Astrocyte (in vitro differentiated cells and primary cell): ENCODE measurements around the gene THOC5. TPM values are rescaled to one million over a fixed set of nuclear protein-coding genes. Genes with fewer than 3 reads are reported as not detected.

Experiments used
- DNase-seq: peaks from one replicate; pipeline ENCODE4 v3.0.0-alpha.2; 2010; ENCODE audit warnings: low read depth
- FAIRE-seq: peaks from 2 replicates; lab custom pipeline; 2011; peaks lifted over from hg19 to GRCh38; lab: Jason Lieb, UNC
- H2AFZ ChIP-seq: 2 replicates; pipeline ENCODE4 v1.6.0; 2012; ENCODE audit warnings: low read depth, low read length, inconsistent platforms
- H3K27ac ChIP-seq: 2 replicates; pipeline ENCODE4 v1.5.1; 2011; ENCODE audit warnings: low read depth, low read length, inconsistent platforms
- H3K27me3 ChIP-seq: 2 replicates; pipeline ENCODE4 v1.6.0; 2011; ENCODE audit warnings: low read length, inconsistent platforms; ENCODE audit not compliant: insufficient read depth
- H3K36me3 ChIP-seq: 2 replicates; pipeline ENCODE4 v1.5.1; 2011; ENCODE audit warnings: low read length, inconsistent platforms; ENCODE audit not compliant: insufficient read depth
- H3K4me1 ChIP-seq: 2 replicates; pipeline ENCODE4 v1.5.1; 2011; ENCODE audit warnings: low read length, inconsistent platforms; ENCODE audit not compliant: insufficient read depth
- H3K4me2 ChIP-seq: 2 replicates; pipeline ENCODE4 v1.6.0; 2012; ENCODE audit warnings: low read length, inconsistent platforms
- H3K4me3 ChIP-seq: 2 replicates; pipeline ENCODE4 v1.5.1; 2011; ENCODE audit warnings: low read depth, mild to moderate bottlenecking, low read length, inconsistent platforms; ENCODE audit not compliant: insufficient read depth
- H3K79me2 ChIP-seq: 2 replicates; pipeline ENCODE4 v1.6.0; 2012; ENCODE audit warnings: mild to moderate bottlenecking, low read length, inconsistent platforms; ENCODE audit not compliant: insufficient read depth
- H3K9ac ChIP-seq: 2 replicates; pipeline ENCODE4 v1.6.0; 2012; ENCODE audit warnings: mild to moderate bottlenecking, low read length, inconsistent platforms
- H3K9me3 ChIP-seq: 2 replicates; pipeline ENCODE4 v1.5.1; 2012; ENCODE audit warnings: low read depth, mild to moderate bottlenecking, low read length, inconsistent platforms; ENCODE audit not compliant: insufficient read depth
- H4K20me1 ChIP-seq: 2 replicates; pipeline ENCODE4 v1.6.0; 2012; ENCODE audit warnings: low read length, inconsistent platforms; ENCODE audit not compliant: insufficient read depth
- H3K27ac Mint-ChIP-seq: one replicate; pipeline ENCODE4 v1.8.0; 2021; ENCODE audit warnings: mild to moderate bottlenecking, mixed read lengths; ENCODE audit not compliant: unreplicated experiment
- H3K27me3 Mint-ChIP-seq: one replicate; pipeline ENCODE4 v1.8.0; 2021; ENCODE audit warnings: low read depth, mixed read lengths; ENCODE audit not compliant: unreplicated experiment
- H3K36me3 Mint-ChIP-seq: one replicate; pipeline ENCODE4 v1.8.0; 2021; ENCODE audit warnings: low read depth, mixed read lengths; ENCODE audit not compliant: unreplicated experiment
- H3K4me1 Mint-ChIP-seq: one replicate; pipeline ENCODE4 v1.8.0; 2021; ENCODE audit warnings: low read depth, mixed read lengths; ENCODE audit not compliant: unreplicated experiment
- H3K4me3 Mint-ChIP-seq: one replicate; pipeline ENCODE4 v1.8.0; 2021; ENCODE audit warnings: mild to moderate bottlenecking, moderate library complexity, mixed read lengths; ENCODE audit not compliant: unreplicated experiment
- H3K9me3 Mint-ChIP-seq: one replicate; pipeline ENCODE4 v1.8.0; 2021; ENCODE audit warnings: mild to moderate bottlenecking, mixed read lengths; ENCODE audit not compliant: unreplicated experiment
- CTCF ChIP-seq: IDR thresholded peaks from 2 replicates; pipeline ENCODE4 v1.5.1; 2011; ENCODE audit warnings: low read depth, mild to moderate bottlenecking, inconsistent platforms, low read length, moderate library complexity; ENCODE audit not compliant: insufficient read depth
- EZH2 ChIP-seq: IDR thresholded peaks from 2 replicates; pipeline ENCODE4 v1.6.1; 2012; ENCODE audit warnings: mild to moderate bottlenecking, low read length, inconsistent platforms; ENCODE audit not compliant: insufficient read depth
- total RNA-seq: library from RNA; stranded (reverse); gene quantifications from 2 replicates; pipeline ENCODE4 v1.2.1, GENCODE V29; 2021

The THOC5 gene
- total RNA-seq, 1 donor from 2014 or later, result 85.0 TPM

DNA sequence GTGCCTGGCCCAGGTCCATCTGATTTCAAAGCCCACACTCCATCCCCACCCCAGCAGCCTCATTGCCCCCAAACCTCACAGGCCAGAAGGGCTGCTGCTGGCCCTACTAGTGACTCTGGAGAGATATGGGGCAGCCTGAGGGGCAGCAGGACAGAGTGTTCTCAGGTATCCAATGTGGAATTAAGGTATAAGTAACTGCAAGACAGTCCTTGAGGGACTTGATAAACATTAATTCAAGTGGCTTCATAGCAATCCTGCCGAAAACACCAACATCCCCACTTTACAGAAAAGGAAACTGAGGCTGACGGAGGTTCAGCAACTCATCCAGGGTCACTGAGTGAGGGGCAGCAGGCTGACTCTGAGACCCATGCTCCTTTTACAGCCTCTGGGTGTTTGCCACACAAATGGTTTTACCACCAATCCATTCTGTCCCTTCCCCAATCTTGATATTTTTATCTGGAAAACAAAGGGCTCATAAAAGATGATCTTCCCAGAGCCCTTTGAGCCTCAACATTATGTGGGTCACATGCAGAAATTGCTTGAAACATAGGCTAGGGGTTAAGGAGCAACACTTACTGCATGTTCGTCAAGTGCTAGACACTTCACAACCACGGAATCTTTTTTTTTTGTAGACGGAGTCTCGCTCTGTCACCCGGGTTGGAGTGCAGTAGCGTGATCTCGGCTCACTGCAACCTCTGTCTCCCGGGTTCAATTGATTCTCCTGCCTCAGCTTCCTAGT is 25.1 kb upstream of the THOC5 start:
- peaks cover 6% of the 10 kb centered on the region for H3K4me1 Mint-ChIP-seq
- H3K27ac Mint-ChIP-seq, result no peak overlapping the region
- Histone ChIP-seq H3K4me1 (peaks cover 9% of the 10 kb centered on the region), H3K4me2 (no peak overlapping the region), H3K27ac (no peak overlapping the region), H3K36me3 (no peaks in the 10 kb centered on the region), H3K4me3 (no peak overlapping the region), H3K9me3 (no peaks in the 10 kb centered on the region), H4K20me1 (no peaks in the 10 kb centered on the region), H3K79me2 (peaks cover 12% of the 10 kb centered on the region), H3K9ac (no peak overlapping the region), H3K27me3 (no peaks in the 10 kb centered on the region), H2AFZ (no peak overlapping the region)
- FAIRE-seq (no peak), DNase-seq (no peak)
- H3K9me3 Mint-ChIP-seq, result no peaks in the 10 kb centered on the region
- TF ChIP-seq CTCF, result no peak
- TF ChIP-seq EZH2, result no peak
- H3K36me3 Mint-ChIP-seq, result peaks cover 6% of the 10 kb centered on the region
- no peak overlapping the region for H3K4me3 Mint-ChIP-seq
- no peaks in the 10 kb centered on the region for H3K27me3 Mint-ChIP-seq

DNA sequence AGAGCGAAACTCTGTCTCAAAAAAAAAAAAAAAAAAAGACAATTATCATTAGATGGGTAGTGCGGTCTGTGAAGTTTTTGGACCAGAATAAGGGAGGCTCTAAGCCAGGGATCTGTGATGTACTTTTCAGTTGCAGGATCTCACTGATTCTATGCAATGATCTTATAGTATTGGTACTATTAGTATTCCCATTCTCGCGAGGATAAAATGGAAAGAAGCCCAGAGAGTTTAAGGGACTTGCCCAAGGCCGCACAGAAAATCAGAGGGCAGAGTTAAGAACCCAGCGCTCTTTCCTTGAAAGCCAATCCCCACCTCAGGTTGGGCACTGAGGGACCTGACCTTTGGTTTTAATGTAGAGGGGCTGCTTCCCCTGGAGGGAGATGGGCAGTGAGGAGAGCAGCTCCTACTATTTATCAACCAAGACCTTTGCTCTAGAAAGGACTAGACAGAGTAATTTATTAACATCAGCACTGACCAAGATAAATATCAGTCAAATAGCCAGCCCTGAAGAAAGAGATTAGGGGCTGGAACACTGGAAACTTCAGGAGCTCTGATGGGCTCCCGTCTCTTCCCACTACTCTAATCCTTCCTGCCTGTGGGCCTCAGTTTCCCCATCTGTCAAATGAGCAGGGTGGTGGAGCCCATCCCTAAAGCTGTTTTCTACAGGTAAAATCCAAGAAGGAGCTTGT is 21.3 kb upstream of the THOC5 start:
- no peak overlapping the region for H3K4me3 ChIP-seq
- peaks cover 3% of the 10 kb centered on the region for H3K4me1 ChIP-seq
- no peaks in the 10 kb centered on the region for H3K27me3 ChIP-seq
- no peaks in the 10 kb centered on the region for H3K36me3 ChIP-seq
- no peak for TF ChIP-seq CTCF
- TF ChIP-seq EZH2, result no peak
- H3K4me3 Mint-ChIP-seq, result no peak overlapping the region
- FAIRE-seq (no peak), DNase-seq (no peak)
- H3K27me3 Mint-ChIP-seq, result no peaks in the 10 kb centered on the region
- H3K4me2 ChIP-seq, result no peak overlapping the region
- H3K36me3 Mint-ChIP-seq, result peaks cover 8% of the 10 kb centered on the region
- no peaks in the 10 kb centered on the region for H3K9me3 Mint-ChIP-seq
- no peak overlapping the region for H3K27ac Mint-ChIP-seq
- no peak overlapping the region for H2AFZ ChIP-seq
- H4K20me1 ChIP-seq, result peaks cover 8% of the 10 kb centered on the region
- H3K9ac ChIP-seq, result no peak overlapping the region
- peaks cover 2% of the 10 kb centered on the region for H3K79me2 ChIP-seq
- H3K9me3 ChIP-seq, result no peaks in the 10 kb centered on the region
- no peak overlapping the region for H3K27ac ChIP-seq
- H3K4me1 Mint-ChIP-seq, result peaks cover 5% of the 10 kb centered on the region
